T1000 (cell line): ENCODE results near the gene MAP3K13.

Experiments
- DNase-seq: peaks from one replicate; lab custom pipeline; 2025; ENCODE audit warnings: mixed read lengths; lab: John Stamatoyannopoulos, UW

Gene MAP3K13

GRCh38 chr3:185362850-185363661 is at the start of gene MAP3K13:
MAP3K13 (plus strand) TSS chr3:185363136; CDS start chr3:185428582, 65,446 bp downstream.
- DNase-seq = no peak

- DNase-seq = no peak
These were observed 49.2 kb upstream of the MAP3K13 start for GRCh38 chr3:185313693-185314246.

GRCh38 chr3:185316740-185317412 is 46.1 kb upstream of the MAP3K13 start:
- DNase-seq = no peak

GRCh38 chr3:185317674-185318073 is 45.3 kb upstream of the MAP3K13 start:
- no peak for DNase-seq

GRCh38 chr3:185318141-185318540 is 44.8 kb upstream of the MAP3K13 start:
- no peak for DNase-seq

- DNase-seq = no peak
These were observed 43.1 kb upstream of the MAP3K13 start for GRCh38 chr3:185319801-185320200.

- DNase-seq = no peak
These were observed 42.0 kb upstream of the MAP3K13 start for GRCh38 chr3:185320949-185321348.

- DNase-seq = no peak
These were observed 40.7 kb upstream of the MAP3K13 start for GRCh38 chr3:185322101-185322719.

- DNase-seq = no peak
These were observed 36.8 kb upstream of the MAP3K13 start for GRCh38 chr3:185325946-185326791.

GRCh38 chr3:185327062-185327461 is 35.9 kb upstream of the MAP3K13 start:
- DNase-seq = no peak

- DNase-seq = no peak
These were observed 34.5 kb upstream of the MAP3K13 start for GRCh38 chr3:185328324-185329004.

- DNase-seq = no peak
These were observed 32.7 kb upstream of the MAP3K13 start for GRCh38 chr3:185330238-185330637.

- no peak for DNase-seq
These were observed 32.3 kb upstream of the MAP3K13 start for GRCh38 chr3:185330644-185331043.

GRCh38 chr3:185332026-185332735 is 30.8 kb upstream of the MAP3K13 start:
- no peak for DNase-seq

- peak; percentile 4 for DNase-seq
These were observed 27.1 kb upstream of the MAP3K13 start for GRCh38 chr3:185335799-185336198.

- DNase-seq = no peak
These were observed 25.6 kb upstream of the MAP3K13 start for GRCh38 chr3:185337231-185337816.

GRCh38 chr3:185339945-185340344 is 23.0 kb upstream of the MAP3K13 start:
- DNase-seq = no peak

- no peak for DNase-seq
These were observed 22.2 kb upstream of the MAP3K13 start for GRCh38 chr3:185340751-185341150.

GRCh38 chr3:185341616-185342458 is 21.1 kb upstream of the MAP3K13 start:
- DNase-seq = no peak
